ENCODE data around the gene TCTN1. TPM values are rescaled to one million over a fixed set of nuclear protein-coding genes. Genes with fewer than 3 reads are reported as not detected.

Gene TCTN1
- total and polyA plus RNA-seq, 2 donors (not counting 1 experiment from before 2014, with no cell fraction given): 49.1 to 69.8 TPM

DNA sequence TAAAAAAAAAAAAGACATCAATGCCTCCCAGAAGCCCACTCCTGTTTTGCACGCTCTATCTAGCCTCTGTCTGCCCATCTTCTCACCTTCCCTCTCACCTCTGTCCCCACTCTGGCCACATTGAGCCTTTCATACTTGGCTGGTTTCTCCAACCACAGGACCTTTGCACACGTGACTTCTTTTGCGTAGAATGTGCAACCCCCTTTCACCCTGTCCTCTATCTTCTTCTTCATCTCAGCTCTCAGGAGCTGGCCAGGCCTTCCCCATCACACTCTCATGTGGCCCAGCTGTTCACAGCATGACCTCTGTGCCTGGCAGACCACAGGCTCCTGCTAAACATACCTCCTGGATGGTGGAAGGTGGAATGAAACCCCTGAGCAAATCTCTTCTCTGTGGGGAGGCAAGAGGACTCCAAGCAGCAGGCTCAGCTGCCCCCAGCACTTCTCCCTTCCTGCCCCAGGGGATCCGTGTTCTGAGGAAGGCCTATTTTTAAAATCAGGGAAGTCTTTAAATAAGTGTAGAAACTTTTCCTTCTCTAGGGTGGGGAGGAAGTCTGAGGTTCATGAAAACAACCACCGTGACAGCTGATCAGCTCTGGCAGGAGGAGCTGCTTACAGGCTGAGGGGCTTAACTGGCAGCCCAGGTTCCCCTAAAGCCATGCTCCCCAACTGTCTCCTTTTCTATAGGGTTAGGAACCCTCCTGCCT is 63.4 kb downstream of the TCTN1 start:
- Mint-ChIP-seq H3K4me1 (peaks cover 85% of the 10 kb centered on the region), H3K27ac (peak overlapping the region; percentile 82), H3K4me3 (peak overlapping the region; percentile 70), H3K9me3 (ENCODE audit: insufficient read depth) (peaks cover 2% of the 10 kb centered on the region), H3K27me3 (no peaks in the 10 kb centered on the region)
- no peak overlapping the region for H2AFZ ChIP-seq (ENCODE audit: insufficient read depth, low read depth, low read length, poor library complexity, severe bottlenecking)
- peak overlapping the region; percentile 1 to 39 (median 30) for H3K4me3 ChIP-seq (ENCODE audit: control extremely low read depth in 1 of 5, extremely low read depth in 1 of 5, insufficient read depth in 1 of 5, low read depth in 2 of 5, low read length in 4 of 5)
- WGBS (ENCODE audit: insufficient coverage): 0% methylated on average over 3 of the region's 5 CpGs
- peak overlapping the region; percentile 23 for H3K9ac ChIP-seq (ENCODE audit: low read length)
- DNase-seq (peak; percentile 76), ATAC-seq (ENCODE audit: low read depth) (peak; percentile 65)
- peaks cover 9 to 73% of the 10 kb centered on the region in 2 experiments for H3K36me3 ChIP-seq (replicated peaks in 1 of 2; ENCODE audit: control extremely low read depth in 1 of 2, control insufficient read depth in 1 of 2, extremely low read depth in 1 of 2, insufficient read depth in 2 of 2, low read length in 1 of 2)
- H3K4me1 ChIP-seq (ENCODE audit: control insufficient read depth in 2 of 2, insufficient read depth in 2 of 2, low read length in 2 of 2): peaks cover 96 to 100% of the 10 kb centered on the region in 2 donors
- intact Hi-C loops (cut with micrococcal nuclease): loop anchor here (1.0 kb wide), 4 partner anchors 8 to 21 kb away; partner anchors contain the start of gene HVCN1
- ChIA-PET POLR2A (interaction anchor here (0.6 to 4.3 kb wide), 6 partner anchors 9 to 71 kb away, joined by 4 to 28 read pairs (median 11); partner anchors contain the start of gene HVCN1), CTCF (interaction anchor here (0.6 to 1.6 kb wide), 13 partner anchors 9 to 164 kb away, joined by 3 to 9 read pairs (median 3); no protein-coding TSS in a partner anchor)
- H3K4me2 ChIP-seq (replicated peaks; ENCODE audit: low read depth, low read length, poor library complexity, severe bottlenecking): peak overlapping the region; percentile 71
- H3K27ac ChIP-seq (ENCODE audit: low read length in 2 of 2): peak overlapping the region; percentile 68 to 82
- H3K9me3 ChIP-seq (ENCODE audit: control extremely low read depth in 1 of 3, control insufficient read depth in 2 of 3, insufficient read depth in 1 of 3, low read length in 2 of 3): peaks cover 0 to 4% (median 0%) of the 10 kb centered on the region in 3 donors
- H3K79me2 ChIP-seq (ENCODE audit: control insufficient read depth, insufficient read depth, low read length): peaks cover 93% of the 10 kb centered on the region
- TF ChIP-seq EZH2 (IDR thresholded peaks at IDR 0.05; ENCODE audit: borderline replicate concordance, insufficient read depth, low read depth, low read length, poor library complexity, severe bottlenecking) (no peak), CTCF (IDR thresholded peaks at IDR 0.05) (no peak)
- no peaks in the 10 kb centered on the region for H3K27me3 ChIP-seq (replicated peaks in 1 of 4; ENCODE audit: control extremely low read depth in 1 of 4, control insufficient read depth in 3 of 4, insufficient read depth in 4 of 4, low read length in 3 of 4)
- peaks cover 17% of the 10 kb centered on the region for H4K20me1 ChIP-seq (ENCODE audit: control insufficient read depth, insufficient read depth, low read length, poor library complexity, severe bottlenecking)
